Bronchial epithelial cell (primary cell): ENCODE measurements around the gene HEY2. TPM values are rescaled to one million over a fixed set of nuclear protein-coding genes. Genes with fewer than 3 reads are reported as not detected.
"Not testable (repeated sequence)": the region's sequence is repeated elsewhere in the genome, so short reads cannot be mapped to it uniquely, and the experiment has no call there.

Source experiments
- DNase-seq: peaks from one replicate; pipeline ENCODE4 v3.0.0-alpha.2; 2010; ENCODE audit warnings: low read depth
- FAIRE-seq: peaks from 2 replicates; lab custom pipeline; 2011; peaks lifted over from hg19 to GRCh38; lab: Jason Lieb, UNC
- H3K27me3 ChIP-seq: 2 replicates; pipeline ENCODE4 v1.5.1; 2011; ENCODE audit warnings: low read length; ENCODE audit not compliant: control insufficient read depth, insufficient read depth
- H3K36me3 ChIP-seq: 2 replicates; pipeline ENCODE4 v1.5.1; 2011; ENCODE audit warnings: low read length; ENCODE audit not compliant: control insufficient read depth, insufficient read depth
- H3K4me3 ChIP-seq: 2 replicates; pipeline ENCODE4 v1.5.1; 2011; ENCODE audit warnings: mild to moderate bottlenecking, low read depth, low read length, control low read depth
- CTCF ChIP-seq: IDR thresholded peaks from 2 replicates; pipeline ENCODE4 v1.5.1; 2011; ENCODE audit warnings: mild to moderate bottlenecking, moderate library complexity, low read length, control low read depth, inconsistent platforms; ENCODE audit not compliant: insufficient read depth, severe bottlenecking
- total RNA-seq: library from RNA; depleted of rRNA; stranded (reverse); fragments of >200 nt; gene quantifications from 2 replicates; pipeline ENCODE4 v1.2.1, GENCODE V29; 2014

Gene HEY2
- 0.13 TPM in 1 of 2 replicates, not detected in the other for total RNA-seq

- Histone ChIP-seq H3K36me3 (no peaks in the 10 kb centered on the region), H3K4me3 (peak within 1 kb of the TSS; percentile 78), H3K27me3 (peaks cover 2% of the 10 kb centered on the region)
- DNase-seq (peak; percentile 74), FAIRE-seq (no peak)
- TF ChIP-seq CTCF, result no peak
Measured at GRCh38 chr6:125749173-125749864, at the start of gene HEY2. Gene HEY2, plus strand, starts transcription at chr6:125749632. Its CDS starts 145 bp downstream, at chr6:125749777.

- no peaks in the 10 kb centered on the region for H3K27me3 ChIP-seq
- FAIRE-seq, result peak; percentile 18
- no peak for DNase-seq
- TF ChIP-seq CTCF, result no peak
- H3K4me3 ChIP-seq, result no peak overlapping the region
- no peaks in the 10 kb centered on the region for H3K36me3 ChIP-seq
Measured at GRCh38 chr6:125700581-125701353, 48.7 kb upstream of the HEY2 start.

GRCh38 chr6:125701354-125701668, 48.1 kb upstream of the HEY2 start:
- Histone ChIP-seq H3K27me3 (no peaks in the 10 kb centered on the region), H3K4me3 (no peak overlapping the region), H3K36me3 (no peaks in the 10 kb centered on the region)
- no peak for TF ChIP-seq CTCF
- DNase-seq, result no peak
- FAIRE-seq, result no peak

GRCh38 chr6:125703882-125704281, 45.5 kb upstream of the HEY2 start:
- H3K4me3 ChIP-seq, H3K27me3 ChIP-seq, FAIRE-seq, DNase-seq, H3K36me3 ChIP-seq: not testable (repeated sequence)

- no peak for FAIRE-seq
- DNase-seq, result no peak
- no peak for TF ChIP-seq CTCF
- no peak overlapping the region for H3K4me3 ChIP-seq
- no peaks in the 10 kb centered on the region for H3K36me3 ChIP-seq
- H3K27me3 ChIP-seq, result no peaks in the 10 kb centered on the region
Measured at GRCh38 chr6:125707615-125708243, 41.7 kb upstream of the HEY2 start.

- no peaks in the 10 kb centered on the region for H3K27me3 ChIP-seq
- no peak for FAIRE-seq
Measured at GRCh38 chr6:125711013-125711675, 38.3 kb upstream of the HEY2 start.

More at GRCh38 chr6:125711013-125711675, 38.3 kb upstream of the HEY2 start:
- DNase-seq, result no peak
- no peak overlapping the region for H3K4me3 ChIP-seq
- no peaks in the 10 kb centered on the region for H3K36me3 ChIP-seq
- no peak for TF ChIP-seq CTCF
